RWPE1 (cell line): ENCODE measurements around the gene UGT1A8.

Experiments used
- CTCF ChIA-PET: fragments of 350-600 bp; sonication (Branson Sonifier 250); formaldehyde crosslinking; extraction: SDS; loops from one replicate; lab custom pipeline; 2021; lab: Yijun Ruan, JAX
- POLR2A ChIA-PET: fragments of 400-600 bp; formaldehyde crosslinking; extraction: SDS; loops from one replicate; lab custom pipeline; 2020; ENCODE audit warnings: antibody characterized with exemption; ENCODE audit not compliant: low non-redundant PET; lab: Yijun Ruan, JAX
- DNase-seq: peaks from one replicate; pipeline ENCODE4 v3.0.0; 2012; ENCODE audit warnings: low spot score
- H3K27ac ChIP-seq: fragments of 450-650 bp; 2 replicates; pipeline ENCODE4 v1.5.1; 2017
- CTCF ChIP-seq: fragments of 450-650 bp; conservative IDR thresholded peaks from 2 replicates; pipeline ENCODE4 v1.5.1; 2017; ENCODE audit warnings: low read depth, mild to moderate bottlenecking

The UGT1A8 gene

DNA sequence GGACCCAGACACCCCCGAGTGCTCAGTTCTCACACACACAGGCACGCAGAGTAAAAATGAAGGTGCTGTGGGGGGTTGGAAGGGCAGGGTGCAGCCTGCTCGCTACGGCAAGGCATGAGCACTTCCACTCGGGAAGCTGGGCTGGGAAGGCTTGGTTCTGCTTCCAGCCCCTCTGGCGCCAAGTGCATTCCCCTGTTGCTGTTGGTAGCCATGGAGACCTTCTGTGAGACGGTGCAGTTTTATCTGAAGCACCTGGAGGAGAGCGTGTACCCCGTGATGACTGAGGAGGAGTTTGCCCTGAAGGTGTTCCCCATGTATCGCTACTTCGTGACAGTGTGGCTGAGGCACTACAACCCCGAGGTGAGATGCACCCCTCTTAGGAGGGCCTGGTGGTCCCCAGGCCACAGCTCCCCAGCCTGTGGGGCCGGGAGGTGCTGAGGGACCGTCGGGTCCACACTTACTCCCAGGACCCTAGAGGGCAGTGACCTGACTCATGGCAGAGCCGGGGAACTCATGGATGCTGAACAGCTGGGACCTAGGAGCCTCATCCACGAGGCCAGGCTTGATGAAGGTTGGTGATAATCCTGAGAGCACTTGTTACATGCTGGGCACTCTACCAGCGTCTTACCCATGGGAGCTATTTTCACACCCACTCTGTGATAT lies 176.2 kb downstream of the UGT1A8 start:
- no peak overlapping the region for H3K27ac ChIP-seq
- TF ChIP-seq CTCF, result no peak
- ChIA-PET POLR2A (no interaction called here), CTCF (no interaction called here)
- no peak for DNase-seq

DNA sequence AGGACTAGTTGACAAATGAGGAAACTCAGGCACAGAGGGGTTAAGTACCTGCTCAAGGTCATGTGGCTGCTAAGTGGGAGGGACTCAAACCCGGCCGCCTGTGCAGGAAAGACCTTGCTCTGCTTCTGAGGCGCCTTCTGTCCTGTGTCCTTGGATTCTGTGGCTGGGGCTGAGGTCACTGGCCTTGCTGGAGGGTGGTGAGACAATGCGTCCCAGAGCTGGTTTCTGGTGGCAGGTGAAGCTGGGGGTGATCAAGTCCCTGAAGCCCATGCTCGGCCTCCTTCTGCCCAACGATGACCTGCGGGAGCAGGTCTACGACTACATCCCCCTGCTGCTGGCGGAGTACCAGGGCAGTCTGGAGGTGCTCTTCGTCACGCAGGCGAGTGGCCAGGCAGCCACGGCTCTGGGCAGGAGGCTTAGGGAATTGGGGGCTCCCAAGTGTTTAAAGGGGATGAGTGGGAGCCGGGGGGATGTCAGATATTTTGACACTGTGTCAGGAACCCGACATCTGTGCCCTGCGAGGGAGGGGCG lies 176.8 kb downstream of the UGT1A8 start:
- DNase-seq, result no peak
- POLR2A ChIA-PET, result no interaction called here
- no peak for TF ChIP-seq CTCF
- H3K27ac ChIP-seq, result no peak overlapping the region
- CTCF ChIA-PET, result no interaction called here

DNA sequence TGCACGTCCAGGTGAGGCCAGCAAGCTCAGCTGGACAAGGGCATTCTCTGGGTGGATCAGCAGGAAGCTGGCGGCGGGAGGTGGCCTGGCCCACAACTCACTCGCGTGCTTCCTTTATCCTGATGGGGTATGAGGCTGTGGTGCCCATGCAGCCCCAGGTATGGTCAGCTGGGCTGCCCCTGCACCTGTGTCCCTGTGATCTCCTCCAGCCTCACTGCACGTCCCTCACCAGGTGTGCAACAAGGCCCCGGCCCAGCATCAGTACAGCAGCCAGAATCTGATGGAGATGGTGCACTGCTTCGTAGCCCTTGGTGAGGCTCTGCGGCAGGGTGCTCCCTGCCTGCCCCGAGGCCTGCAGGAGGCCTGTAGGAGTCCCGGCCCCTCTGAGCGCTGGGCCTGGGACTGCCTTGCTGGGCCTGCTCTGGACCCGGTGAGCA lies 178.3 kb downstream of the UGT1A8 start:
- no peak for TF ChIP-seq CTCF
- DNase-seq, result no peak
- ChIA-PET CTCF (no interaction called here), POLR2A (no interaction called here)
- no peak overlapping the region for H3K27ac ChIP-seq

GRCh38 chr2:233796254-233796653 lies 178.8 kb downstream of the UGT1A8 start:
- POLR2A ChIA-PET, result no interaction called here
- TF ChIP-seq CTCF, result no peak
- CTCF ChIA-PET, result no interaction called here
- H3K27ac ChIP-seq, result no peak overlapping the region
- no peak for DNase-seq

DNA sequence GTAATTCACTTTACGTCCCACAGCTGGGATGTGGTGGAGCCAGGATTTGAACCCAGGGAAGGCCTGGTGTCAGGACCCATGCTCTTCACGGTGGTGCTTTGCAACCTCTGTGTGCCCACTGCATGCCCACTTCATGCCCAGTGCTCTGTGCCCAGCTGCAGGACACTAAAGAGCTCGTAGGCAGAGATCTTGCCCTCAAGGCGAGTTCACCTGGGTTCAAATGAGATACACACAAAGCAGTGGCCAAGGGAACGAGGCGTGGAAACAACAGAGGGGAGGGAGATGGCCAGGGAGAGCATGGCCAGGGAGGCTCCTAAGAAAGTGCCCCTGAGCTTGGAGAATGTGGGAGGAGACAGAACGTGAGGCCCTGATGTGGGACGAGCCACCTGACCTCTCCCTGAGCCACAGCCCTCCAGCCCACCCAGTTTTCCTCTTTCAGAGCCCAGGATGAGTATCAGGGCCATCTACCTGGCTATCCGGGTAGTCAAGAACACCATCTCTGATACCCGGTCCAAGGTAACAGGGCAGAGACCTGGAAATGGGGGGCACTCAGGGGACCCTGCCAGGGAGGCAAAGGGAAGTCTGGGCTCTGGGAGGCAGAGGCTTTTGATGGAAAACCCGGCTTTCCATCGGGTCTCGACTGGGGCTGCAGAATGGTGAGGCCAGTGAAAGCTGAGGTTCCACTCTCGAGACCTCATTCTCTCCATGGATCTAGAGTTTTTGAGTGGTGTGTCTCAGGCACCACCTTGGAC lies 181.1 kb downstream of the UGT1A8 start:
- no peak for DNase-seq
- CTCF ChIA-PET, result no interaction called here
- no peak for TF ChIP-seq CTCF
- H3K27ac ChIP-seq, result no peak overlapping the region
- POLR2A ChIA-PET, result no interaction called here

GRCh38 chr2:233799087-233799665 lies 181.7 kb downstream of the UGT1A8 start:
- ChIA-PET CTCF (interaction anchor here (0.6 kb wide), 1 partner anchor 249 kb away, joined by 3 read pairs; no protein-coding TSS in a partner anchor), POLR2A (no interaction called here)
- no peak overlapping the region for H3K27ac ChIP-seq
- TF ChIP-seq CTCF, result no peak
- DNase-seq, result no peak
